ENCODE measurements around the gene SGSM2.

DNA sequence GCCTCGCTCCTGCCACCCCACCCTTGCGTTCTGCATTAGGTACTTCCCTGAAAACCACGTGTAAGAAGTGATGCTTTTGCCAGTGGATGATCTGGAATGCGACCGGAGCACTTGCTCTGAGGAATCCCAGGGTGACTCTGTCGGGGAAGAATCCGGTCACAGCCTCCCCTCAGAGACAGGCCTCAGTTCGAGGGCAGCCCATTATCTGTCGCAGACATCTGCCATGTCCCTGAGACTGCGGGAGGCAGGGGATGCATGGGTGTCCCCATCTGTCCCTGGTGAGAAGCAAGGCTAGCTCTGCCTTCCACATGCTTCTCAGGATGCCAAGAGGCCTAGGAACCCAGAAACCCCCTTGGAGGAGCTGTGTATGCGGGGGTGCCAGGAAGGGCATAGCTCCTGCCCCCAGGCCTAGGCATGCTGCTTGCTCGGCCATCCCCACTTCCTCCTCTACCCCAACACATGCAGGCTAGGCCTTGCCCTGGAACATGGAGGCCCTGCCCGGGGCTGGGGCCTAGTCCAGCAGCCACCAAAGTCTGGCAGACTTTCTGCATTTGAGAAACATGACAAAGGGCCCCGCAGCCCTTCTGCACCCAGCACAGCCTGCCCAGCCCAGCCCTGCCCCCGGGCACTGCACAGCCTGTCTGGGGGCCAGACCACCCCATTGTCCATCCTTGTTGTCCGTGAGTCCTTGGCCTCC is 43.1 kb downstream of the SGSM2 start:
- no peak for TF ChIP-seq POLR2AphosphoS5 (IDR thresholded peaks at IDR 0.05; ENCODE audit: low read depth, low read length)
- TF ChIP-seq POLR2A (IDR thresholded peaks at IDR 0.05; ENCODE audit: low read depth, low read length): peak; percentile 20; the same call in 1 of the 2 replicates
- TF ChIP-seq TAF1 (IDR thresholded peaks at IDR 0.05; ENCODE audit: low read depth, low read length): no peak

All from GM12891 (cell line).